GM21381 (cell line): Measurements from ENCODE around the gene UNC5CL.

ENCODE experiments used
- ATAC-seq: cut with Tn5 transposase; IDR thresholded peaks from one replicate; pipeline ENCODE4 v1.9.1; 2021; ENCODE audit warnings: mild to moderate bottlenecking, moderate library complexity; ENCODE audit not compliant: unreplicated experiment

The UNC5CL gene, protein sequence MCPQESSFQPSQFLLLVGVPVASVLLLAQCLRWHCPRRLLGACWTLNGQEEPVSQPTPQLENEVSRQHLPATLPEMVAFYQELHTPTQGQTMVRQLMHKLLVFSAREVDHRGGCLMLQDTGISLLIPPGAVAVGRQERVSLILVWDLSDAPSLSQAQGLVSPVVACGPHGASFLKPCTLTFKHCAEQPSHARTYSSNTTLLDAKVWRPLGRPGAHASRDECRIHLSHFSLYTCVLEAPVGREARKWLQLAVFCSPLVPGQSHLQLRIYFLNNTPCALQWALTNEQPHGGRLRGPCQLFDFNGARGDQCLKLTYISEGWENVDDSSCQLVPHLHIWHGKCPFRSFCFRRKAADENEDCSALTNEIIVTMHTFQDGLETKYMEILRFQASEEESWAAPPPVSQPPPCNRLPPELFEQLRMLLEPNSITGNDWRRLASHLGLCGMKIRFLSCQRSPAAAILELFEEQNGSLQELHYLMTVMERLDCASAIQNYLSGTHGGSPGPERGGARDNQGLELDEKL

DNA sequence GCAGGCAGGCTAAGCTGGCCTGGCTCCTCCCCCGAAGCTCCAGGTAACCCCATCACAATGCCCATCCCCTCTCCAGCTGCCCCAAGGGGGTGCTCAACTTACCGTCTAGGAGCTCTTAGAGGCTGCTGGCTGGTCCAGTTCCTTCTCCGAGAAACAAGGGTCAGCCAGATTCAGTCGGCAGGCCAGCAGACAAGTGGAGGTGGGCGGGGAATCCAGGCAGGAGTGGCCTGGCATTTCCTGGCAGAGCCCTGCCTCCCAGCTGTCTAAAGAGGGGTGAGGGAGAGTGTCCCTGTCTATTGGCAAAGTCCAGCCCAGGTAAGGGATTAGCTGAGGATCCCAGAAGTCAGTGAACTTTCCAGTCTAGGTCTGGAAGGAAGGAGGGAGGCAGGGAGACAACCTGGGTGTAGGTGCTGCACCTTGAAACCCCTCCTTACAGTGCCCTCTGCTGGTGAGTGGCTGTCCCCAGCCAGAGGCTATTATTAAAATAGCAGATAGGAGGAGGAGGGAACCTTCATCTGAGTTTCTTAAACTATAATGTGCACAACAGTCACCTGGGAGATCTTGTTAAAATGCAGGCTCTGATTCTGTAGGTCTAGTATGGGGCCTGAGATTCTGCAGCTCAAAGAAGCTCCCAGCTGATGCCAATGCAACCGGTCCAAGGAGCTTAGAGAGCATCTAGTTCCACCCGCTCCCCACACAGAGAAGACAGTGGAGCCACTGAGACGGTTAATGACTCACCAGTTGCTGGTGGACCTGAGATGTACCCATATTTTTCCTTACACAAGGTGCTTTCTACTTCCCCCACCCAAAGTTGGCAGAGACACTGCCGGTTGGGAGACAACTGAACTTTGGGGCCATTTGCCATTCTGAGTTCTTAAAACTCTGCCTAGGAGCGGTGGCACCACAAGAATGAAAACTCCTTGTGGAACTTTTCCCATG is at the start of gene UNC5CL:
Gene UNC5CL, minus strand, starts transcription at position 162 of the 939 bp plus-strand sequence. CDS start 4,147 bp downstream, outside the sequence.
- ATAC-seq: no peak

DNA sequence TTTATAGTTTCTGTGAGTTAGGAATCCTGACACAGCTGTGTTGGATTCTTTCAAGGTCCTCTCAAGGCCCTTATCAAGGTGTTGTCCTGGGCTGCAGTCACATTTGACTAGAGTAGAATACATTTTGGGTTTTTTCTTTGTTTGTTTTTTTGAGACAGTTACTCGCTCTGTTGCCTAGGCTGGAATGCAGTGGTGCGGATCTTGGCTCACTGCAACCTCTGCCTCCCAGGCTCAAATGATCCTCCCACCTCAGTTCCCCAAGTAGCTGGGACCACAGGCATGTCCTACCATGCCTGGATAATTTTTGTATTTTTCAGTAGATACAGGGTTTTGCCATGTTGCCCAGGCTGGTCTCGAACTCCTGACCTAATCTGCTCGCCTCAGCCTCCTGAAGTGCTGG is 49.4 kb upstream of the UNC5CL start:
- no peak for ATAC-seq

DNA sequence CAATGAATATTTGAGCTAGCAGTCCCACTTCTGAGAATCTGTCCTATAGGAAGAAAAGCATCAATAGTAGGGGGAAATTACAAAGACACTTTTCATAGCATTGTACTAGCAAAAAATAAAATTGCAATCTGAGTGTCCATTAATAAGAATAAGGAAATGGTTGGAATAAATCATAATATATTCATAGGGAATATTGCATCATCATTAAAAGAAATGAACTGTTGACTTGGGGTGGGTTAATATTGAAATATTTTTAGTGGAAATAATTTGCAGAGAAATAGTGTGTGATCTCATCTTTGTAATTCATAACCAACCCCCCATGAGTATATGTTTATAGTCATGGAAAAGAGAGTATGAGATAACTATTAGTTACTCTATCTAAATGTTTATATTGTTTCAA is 46.2 kb upstream of the UNC5CL start:
- ATAC-seq: no peak

DNA sequence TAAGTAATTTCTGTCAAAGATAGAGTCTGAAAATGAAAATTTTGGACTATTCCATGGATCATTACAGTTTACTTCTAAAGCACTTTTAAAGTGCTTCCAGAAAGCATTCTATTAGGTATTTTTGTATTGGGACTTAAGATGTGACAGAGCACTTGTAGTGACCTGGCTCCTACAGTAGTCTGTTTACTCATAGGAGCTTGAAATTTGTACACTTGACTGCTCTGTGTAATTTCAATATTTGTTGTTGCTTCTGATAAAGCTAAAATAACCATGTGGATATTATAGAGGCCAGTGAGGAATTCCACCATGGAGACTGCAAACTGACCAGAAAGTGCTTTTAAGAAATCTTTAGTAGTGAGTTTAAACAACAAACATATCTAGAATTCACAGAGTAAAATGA is 44.1 kb upstream of the UNC5CL start:
- ATAC-seq: no peak

DNA sequence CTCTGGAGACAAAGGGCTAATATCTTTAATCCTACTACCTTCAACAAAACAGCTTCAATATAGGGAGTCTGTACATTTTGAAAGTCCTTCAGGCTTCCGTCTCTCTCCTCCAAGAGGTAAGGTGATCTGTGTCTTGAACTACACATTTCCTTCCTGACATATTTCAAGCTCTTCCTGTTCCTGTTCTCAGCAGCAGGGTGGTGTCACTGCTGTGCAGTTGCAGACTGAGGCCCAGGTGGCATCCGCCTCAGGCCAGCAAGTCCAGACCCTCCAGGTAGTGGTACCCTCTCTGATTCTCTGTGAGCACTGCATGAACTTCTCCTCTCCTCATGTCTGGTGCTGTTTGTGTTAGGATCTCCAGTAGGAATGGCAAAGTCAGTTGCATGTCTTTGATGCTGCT is 41.6 kb upstream of the UNC5CL start:
- no peak for ATAC-seq

DNA sequence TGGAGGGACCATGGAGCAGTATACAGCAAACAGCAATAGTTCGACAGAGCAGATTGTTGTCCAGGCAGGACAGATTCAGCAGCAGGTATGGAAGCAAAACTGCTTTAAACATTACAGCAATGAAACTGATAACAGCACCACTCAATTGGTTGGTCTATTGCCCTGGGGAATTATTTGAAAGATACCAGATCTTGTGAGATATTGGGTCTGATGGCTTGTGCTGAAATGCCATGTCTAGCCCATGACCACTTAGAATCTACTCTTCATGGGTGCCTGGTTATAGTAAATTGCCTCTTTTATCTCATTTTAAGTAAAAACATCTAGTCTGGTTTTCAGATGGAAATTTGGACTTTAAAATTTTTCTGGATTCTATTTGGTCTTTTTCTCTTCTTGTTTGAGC is 40.1 kb upstream of the UNC5CL start:
- ATAC-seq: no peak

DNA sequence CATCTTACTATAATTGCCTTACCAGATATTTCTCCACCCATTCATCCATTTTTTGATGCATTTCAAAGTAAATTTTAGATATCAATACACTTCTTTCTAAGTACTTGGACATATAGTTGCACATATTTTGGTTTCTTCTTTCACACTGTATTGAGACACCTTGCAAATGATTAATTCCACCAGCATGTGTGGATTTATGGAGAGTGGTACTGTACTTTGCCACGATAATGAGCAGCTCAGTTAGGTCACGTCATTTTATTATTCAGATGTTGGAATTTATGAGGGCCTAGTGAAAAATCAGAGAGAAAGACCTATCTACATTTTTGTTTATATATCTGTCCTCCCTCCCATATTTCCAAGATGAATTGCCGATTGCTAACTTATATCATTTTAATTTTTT is 39.1 kb upstream of the UNC5CL start:
- ATAC-seq: no peak

DNA sequence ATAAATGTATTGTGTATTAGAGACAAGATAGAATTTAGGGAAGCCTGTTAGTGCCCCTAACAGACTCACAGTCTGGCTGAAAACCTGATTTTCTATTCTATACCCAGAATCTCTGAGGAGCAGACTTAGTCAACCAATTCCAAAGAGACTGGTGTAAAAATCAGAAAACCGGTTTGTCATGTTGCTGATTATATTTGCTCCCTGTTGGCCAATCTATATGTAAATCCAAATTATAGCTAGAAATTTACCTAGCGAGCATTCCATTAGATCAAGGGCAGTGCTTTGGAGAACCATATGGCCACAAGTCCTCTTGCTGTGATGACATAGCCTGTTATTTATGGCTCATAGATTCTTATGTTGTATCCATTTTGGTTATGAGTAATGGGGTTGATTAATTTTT is 38.5 kb upstream of the UNC5CL start:
- no peak for ATAC-seq

DNA sequence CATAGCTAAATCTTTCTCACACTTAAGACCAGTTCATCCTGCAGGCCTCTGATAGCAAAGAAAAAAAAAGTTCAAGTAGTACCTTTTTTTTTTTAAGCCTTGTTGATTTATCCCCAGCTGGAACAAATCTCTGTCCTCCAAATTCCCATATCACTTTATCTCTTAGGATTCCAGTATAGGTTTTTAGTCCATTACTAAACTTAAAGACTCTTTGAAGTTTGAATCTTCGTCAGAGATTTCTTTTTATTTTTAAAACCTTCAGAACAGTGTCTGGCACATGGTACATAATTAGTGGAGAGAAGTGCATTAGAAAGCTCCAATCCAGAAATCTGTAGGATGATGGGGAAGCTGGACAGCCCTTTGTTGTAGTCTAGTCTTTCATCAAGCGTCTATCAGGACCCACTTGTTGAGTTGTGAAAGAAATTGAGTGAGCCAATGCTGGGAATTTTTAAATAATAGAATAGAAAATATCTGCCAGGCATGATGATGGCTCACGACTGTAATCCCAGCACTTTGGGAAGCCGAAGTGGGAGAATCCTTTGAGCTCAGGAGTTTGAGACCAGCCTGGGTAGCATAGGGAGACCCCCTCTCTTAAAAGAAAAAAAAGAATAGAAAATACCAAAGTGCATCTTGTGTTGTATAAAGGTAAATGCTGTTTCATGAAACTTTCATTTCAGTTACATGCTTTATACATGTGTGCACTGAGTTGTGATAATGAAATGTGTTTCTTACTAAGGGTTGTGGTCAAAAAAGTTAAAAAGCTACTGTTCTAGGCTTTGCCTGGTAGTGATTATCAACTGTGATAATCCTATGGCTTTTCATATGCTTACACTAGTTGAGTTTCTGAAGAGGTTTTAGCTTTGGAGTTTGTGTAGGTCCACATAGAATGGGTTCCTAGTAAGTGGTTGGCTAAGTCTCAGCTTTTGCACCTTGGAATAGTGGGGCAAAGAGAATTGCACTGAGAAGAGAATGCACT is 36.9 kb upstream of the UNC5CL start:
- no peak for ATAC-seq

GRCh38 chr6:41074692-41075436 is 35.8 kb upstream of the UNC5CL start:
- no peak for ATAC-seq

DNA sequence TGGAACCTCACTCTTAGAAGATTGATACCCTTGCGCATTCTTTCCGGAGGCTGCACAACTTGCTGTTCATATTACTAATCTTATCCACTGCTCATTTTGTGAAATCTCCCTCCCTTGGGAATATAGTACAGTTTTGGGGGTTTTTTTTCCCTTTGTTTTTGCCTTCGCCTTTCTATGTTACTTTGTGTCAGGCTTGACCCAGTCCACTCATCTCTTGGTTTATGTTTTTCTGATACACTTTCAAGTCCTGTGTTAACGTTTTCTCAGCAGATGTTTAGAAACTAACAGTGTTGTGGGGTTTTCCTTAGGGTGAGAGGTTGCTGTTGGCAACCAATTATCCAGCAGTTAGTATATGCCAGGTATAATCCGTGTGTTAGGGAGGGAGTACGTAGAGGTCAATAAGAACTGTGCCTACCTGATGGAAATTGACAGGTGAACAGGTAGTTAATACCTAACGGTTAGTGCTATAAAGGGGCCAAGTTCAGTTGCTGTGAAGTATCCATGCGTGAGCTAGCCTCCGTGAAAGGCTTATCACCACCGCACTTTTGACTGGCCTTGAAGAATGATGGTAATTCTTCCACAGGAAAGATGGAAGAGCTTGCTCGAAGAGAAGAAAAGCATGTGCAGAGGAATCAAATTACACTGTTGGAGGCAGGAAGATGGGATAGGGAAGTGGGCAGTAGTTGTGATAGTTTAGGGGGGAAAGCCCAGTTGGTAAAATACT is 35.1 kb upstream of the UNC5CL start:
- no peak for ATAC-seq

- ATAC-seq: peak; percentile 25
These were observed 34.4 kb upstream of the UNC5CL start for GRCh38 chr6:41073203-41073967.

- peak; percentile 56 for ATAC-seq
These were observed 33.8 kb upstream of the UNC5CL start, which contains the start of gene NFYA for GRCh38 chr6:41072836-41073202. Gene NFYA (plus strand): TSS chr6:41072974. CDS start chr6:41079090, 6,116 bp downstream.

DNA sequence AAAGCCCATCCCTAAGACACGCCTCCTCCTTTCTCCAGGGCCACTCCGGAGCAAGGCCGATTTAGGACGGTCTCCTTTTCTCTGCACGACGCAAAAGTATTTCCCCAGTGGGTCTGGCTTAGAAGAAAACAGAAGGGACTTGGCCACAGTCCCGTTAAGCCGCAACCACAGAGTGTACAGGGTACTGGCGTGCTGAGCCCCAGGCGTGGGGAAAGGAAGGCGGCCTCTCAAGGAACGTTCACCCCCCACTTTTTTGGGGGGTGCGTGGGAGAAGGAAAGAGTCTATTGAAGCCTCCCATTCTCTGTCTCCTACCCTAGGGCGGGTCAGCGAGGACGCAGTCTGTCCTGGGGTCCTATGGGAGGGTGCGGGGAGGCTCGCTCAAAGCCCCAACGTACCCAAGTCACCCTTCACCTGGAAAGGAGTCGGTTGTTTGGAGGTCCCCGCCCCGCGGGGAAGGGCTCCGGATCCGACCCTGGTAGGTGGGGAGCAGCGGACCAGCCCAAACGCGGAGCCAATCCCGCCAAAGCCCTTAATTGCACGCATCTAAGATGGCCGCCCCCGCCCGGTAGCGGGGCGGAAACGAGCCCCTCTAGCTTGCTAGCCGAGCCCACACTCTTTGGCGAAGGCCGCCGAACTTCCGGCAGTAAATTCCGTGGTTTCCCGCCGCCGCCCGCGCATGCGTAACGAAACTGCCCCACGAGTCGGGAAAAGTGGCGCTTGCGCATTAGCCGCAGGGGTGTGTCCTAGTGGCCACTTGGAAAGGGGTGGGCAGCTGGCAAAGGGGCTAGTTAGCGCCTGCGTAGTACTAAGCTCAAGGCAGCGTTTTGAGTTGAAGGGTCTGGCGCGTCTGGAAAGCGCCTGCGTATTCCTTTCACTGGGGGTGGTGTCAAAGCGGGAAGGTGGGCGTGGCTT is 33.2 kb upstream of the UNC5CL start, which contains the start of gene OARD1:
Gene OARD1, minus strand, starts transcription at position 434 of the 913 bp plus-strand sequence. CDS start 722 bp downstream, outside the sequence.
- peak; percentile 60 for ATAC-seq

GRCh38 chr6:41071501-41071922 is 32.5 kb upstream of the UNC5CL start:
- ATAC-seq: no peak

- no peak for ATAC-seq
These were observed 27.9 kb upstream of the UNC5CL start for GRCh38 chr6:41066867-41067304.

- no peak for ATAC-seq
These were observed 26.6 kb upstream of the UNC5CL start for GRCh38 chr6:41065550-41066026.
